Measurements from ENCODE around the gene OBP2A.
"Not testable (repeated sequence)": the region's sequence is repeated elsewhere in the genome, so short reads cannot be mapped to it uniquely, and the experiment has no call there.

The OBP2A gene

DNA sequence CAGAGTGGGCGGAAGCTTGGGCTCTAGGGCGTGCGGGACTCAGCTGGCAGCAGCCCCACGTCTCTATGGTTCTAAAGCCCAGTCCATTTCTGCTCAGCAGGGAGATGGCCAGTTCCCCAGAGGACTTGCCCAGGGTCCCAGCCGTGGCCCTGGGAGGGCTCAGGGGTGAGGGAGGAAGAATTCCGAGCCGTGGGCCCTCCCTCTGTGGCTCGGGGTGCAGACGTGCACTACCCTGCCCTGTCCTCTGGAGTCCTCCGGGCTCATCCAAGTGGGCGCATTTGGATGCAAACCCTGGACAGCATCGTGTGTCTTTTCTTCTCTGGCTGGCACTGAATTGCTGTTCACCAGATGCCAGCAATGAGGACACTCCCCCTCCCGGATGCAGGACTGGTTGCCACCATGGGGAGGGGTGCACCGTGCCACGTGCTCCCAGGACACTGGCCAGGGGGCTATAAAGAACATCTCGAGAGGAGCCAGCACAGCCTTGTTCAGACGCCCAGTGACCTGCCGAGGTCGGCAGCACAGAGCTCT lies at the start of gene OBP2A:
Gene OBP2A, plus strand, starts transcription at position 481 of the 531 bp plus-strand sequence. CDS start 55 bp downstream, outside the sequence.
- not testable (repeated sequence) for DNase-seq (ENCODE audit: low read depth in 2 of 2)

- no peak for DNase-seq (ENCODE audit: low read depth in 2 of 2)
These were observed 47.4 kb upstream of the OBP2A start for GRCh38 chr9:135498381-135499126.

DNA sequence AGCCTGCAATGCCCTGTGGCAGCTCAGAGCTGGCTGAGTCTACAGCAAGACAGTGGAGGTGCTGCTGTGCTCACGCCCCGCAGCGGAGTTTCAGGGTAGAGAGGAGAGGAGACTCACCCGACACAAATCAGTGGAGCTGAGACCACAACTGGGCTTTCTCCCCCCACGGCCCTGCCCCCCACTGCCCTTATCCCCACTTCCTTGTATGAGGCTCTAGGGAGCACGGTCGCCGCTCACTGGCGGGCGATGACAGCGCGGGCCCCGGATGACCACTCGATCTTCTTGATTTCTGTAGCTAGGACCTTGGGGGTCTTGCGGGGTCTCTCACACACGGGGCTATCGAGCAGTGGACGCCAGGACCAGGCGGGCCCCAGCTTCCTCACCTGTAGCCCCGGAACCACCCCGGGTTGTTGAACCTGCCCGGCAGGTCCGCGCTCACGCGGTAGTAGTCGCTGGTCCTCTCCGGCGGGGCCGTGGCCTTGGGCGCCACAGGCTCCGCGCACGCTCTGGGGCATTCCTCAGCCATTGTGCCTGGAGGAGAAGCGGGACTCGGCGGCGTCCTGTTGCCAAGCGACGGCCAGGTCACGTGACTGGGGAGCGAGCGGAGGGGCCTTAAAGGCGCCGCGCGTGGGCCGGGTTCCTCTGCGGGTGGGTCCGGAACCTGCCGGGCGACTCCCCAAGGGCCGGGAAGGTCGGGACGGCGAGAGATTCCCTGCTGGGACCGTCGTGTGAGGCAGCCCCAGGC lies 46.4 kb upstream of the OBP2A start:
- peak; percentile 82 to 83 for DNase-seq (ENCODE audit: low read depth in 2 of 2)

DNA sequence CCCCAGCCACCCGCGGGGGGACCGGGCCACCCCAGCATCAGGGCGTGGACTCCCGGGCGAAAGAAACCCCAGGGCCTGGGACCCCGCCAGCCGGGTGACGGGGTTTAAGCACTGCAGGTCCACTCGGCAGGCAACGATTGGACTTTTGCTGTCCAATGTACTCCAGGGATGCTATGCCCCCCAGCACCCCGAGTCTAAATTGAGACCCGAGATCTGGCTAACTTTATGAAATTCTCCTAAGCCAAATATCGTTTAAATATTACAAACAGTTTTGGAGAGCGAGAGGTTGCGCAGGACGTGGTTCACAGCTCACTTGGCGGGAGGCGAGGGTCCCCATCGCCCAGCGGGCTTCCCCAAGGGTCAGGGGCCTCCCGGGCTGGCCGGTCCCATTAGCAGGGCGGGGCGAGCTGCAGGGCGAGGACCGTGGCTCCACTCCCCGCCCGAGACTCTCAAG lies 45.8 kb upstream of the OBP2A start:
- DNase-seq (ENCODE audit: low read depth in 2 of 2): no peak

- peak; percentile 69 to 74 for DNase-seq (ENCODE audit: low read depth in 2 of 2)
These were observed 45.2 kb upstream of the OBP2A start, which contains the start of gene MRPS2 for GRCh38 chr9:135500525-135501260. Gene MRPS2, plus strand, starts transcription at chr9:135500682. Its CDS starts 29 bp downstream, at chr9:135500711.

GRCh38 chr9:135501261-135502167 lies 44.4 kb upstream of the OBP2A start:
- no peak for DNase-seq (ENCODE audit: low read depth in 2 of 2)

DNA sequence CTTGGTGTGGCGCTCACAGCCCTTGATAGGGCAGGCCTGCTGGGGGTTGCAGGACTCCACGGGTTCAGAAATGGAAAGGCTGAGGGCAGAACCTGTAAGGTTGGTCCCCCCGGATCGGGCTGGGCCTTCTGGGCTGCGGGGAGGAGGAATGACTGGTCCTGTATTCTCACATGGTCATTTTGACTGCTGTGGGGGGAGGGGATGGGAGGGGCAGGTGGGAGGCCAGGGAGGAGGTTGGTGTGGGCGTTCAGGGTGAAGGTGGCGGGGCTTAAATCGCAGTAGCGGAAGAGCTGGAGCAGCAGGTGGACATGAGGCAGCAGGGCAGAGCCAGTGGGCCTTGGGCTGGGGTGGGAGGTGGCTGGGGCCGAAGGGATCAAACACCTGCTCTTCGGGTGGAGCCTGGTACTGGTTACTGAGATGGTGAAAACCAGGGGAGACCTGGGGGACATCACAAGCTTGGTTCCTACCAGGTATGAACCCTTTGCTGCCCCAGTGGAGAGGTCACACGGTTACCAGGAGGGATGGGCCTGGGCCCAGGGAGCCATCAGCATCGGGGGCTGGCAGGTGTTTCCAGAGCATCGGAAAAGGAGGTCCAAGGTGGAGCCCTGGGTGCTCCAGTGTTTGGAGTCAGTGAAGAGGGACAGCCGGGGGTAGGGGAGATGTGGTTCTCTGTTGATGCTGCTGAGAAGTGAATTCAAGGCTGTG lies 43.6 kb upstream of the OBP2A start:
- DNase-seq (ENCODE audit: low read depth in 2 of 2): no peak

DNA sequence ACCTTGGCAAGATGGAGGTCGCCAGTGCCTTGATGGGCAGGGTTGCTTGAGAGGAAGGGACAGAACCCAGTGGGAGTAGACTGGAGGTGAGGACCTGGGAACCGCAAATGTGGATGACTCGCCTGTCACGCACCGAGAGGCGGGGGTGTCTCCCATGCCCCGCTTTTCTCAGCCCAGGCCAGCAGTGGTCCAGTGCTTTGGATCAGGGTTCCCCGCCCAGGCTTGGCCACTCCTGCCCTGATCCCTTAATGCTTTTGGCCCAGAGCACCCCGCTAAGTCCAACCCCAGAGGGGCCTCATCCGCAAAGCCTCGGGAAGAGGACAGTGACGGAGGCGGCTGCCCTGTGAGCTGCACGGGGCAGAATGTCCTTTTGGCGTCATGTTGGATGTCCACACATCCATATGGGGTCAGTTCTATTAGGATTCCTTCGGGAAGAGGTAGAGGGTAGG lies 43.0 kb upstream of the OBP2A start:
- no peak for DNase-seq (ENCODE audit: low read depth in 2 of 2)

DNA sequence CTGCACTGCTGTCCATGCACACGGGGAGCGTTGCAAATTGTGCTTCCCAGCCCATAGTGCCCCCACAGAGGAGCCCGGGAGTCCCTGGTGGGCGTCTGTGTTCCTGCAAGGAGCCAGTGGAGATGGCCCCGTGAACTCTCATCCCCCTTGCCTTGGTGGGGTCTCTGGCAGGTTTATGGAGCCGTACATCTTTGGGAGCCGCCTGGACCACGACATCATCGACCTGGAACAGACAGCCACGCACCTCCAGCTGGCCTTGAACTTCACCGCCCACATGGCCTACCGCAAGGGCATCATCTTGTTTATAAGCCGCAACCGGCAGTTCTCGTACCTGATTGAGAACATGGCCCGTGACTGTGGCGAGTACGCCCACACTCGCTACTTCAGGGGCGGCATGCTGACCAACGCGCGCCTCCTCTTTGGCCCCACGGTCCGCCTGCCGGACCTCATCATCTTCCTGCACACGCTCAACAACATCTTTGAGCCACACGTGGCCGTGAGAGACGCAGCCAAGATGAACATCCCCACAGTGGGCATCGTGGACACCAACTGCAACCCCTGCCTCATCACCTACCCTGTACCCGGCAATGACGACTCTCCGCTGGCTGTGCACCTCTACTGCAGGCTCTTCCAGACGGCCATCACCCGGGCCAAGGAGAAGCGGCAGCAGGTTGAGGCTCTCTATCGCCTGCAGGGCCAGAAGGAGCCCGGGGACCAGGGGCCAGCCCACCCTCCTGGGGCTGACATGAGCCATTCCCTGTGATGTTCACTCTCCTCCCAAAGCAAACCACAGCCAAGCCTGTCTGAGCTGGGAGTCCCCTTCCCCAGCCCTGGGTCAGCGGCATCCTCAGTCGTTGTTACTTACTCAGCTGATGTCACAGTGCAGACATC lies 42.3 kb upstream of the OBP2A start:
- DNase-seq (ENCODE audit: low read depth in 2 of 2): no peak

DNA sequence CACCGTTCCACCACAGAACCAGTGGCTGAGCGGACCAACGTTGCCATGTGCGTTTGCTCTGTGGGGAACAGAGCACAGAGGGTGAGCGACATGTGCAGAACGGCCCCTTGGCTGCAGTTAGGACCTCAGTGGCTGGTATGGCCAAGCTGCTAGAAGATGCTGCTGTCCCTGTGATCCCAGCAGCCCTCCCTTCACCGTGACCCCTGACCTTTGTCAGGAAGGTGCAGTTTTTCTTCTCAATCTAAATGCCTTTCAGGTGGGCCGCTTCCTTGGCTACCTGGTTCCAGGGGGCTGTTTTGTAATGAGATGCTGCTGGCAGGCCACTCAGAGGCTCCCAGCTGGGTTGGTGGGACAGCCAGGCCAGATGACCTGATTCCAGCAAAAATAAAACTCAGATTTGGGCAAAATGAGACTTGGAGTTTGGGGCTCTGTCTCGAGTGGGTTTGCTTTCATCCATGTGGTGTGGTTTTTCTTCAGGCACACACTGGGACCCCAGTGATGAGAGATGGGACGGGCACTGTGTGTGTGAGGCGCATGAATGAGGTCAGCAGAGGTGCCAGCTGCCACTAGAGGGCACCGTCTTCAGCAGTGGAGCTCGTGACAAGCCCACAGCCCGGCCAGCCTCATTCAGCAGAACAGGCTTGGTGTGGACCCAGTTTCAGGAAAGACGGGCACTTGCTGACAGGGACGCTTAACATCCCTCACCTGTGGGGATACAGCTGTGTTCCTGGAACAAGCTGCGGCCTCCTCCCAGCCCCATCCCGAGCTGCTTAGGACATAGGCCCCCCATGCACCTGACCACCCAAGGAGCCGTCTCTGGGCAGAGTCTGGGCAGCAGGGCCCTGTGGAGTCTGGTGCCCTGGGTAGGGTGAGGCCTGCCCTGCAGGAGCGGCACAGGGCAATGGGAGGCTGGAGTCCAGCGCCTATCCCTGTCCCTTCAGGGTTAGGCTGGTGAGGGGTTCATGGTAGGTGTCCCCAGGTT lies 41.4 kb upstream of the OBP2A start:
- DNase-seq (ENCODE audit: low read depth in 2 of 2): no peak

GRCh38 chr9:135505406-135506187 lies 40.3 kb upstream of the OBP2A start:
- DNase-seq (ENCODE audit: low read depth in 2 of 2): no peak

DNA sequence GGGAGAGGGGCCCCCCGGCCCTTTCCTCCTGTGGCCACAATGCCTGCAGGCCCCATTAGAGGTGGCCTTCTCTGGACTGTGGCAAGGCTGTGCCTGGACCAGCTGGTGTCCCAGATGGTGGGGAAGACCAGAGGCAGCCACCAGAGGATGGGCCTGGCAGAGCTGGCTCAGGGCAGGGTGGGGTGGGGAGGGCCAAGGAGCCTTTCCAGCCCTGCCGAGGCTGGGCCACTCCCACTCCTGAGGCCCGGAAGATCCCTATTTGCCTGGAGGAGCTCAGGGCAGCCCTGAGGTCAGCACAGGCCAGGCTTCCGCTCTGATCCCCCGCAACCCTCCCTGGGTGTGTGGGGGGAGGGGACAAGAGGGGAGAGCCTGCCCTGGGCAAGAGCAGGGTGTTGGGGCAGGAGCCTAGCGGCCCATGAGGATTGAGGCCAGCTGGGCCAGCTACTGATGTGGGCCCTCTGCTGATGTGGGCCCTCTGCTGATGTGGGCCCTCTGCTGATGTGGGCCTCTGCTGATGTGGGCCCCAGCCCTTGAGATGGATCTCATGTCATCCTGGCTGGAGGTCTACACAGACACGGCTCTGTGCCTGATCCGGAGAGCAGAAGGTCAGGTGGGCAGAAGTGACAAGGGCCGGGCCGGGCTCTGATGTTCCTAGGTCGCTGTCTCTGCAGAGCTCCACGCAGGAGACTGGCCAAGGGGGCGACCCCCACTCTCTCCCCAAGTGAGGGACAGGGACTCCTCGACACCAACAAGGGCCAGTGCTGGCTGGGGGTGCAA lies 39.4 kb upstream of the OBP2A start:
- no peak for DNase-seq (ENCODE audit: low read depth in 2 of 2)

DNA sequence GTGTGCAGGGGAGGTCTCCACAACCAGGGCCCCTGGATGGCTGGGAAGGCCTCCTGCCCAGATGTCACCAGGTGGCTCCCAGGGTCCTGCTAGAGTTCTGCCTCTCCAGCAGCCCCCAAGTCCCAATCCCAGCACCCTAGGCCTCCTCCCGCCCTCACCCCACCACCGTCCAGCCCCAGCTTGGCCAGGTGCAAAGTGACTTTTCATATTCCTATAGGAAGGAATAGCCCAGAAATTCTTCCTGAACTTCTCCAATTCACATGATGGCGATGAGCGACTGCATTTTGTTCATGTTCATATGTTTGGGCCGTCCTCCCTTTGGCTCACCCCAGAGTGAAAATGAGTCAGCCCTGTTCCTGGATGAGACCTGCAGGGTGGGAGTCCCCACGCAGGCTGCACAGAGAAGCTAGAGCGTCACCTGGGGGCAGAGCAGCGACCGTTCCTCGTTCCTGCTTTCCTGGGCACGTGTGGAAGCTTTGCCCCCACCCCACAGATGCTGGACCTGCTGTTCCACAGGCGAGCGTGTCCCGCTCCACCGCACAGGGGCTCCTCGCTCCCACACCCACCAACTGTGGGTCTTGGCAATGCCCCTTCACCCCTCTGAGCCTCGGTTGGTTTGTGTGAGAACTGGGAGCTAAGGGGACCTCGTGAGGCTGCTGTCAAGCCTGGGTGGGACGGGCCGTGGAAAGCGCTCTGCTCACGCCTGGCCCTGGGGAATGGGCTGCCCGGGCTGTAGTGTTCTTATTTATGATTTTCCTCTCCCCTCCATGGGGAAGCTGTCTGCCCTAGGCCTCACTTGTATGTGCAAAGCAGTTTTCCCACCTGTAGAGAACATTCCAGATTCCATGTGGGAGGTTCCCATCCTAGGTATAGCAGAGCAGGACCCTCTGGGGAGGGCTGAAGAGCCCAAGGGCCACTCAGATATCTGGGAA lies 38.6 kb upstream of the OBP2A start:
- DNase-seq (ENCODE audit: low read depth in 2 of 2): no peak

DNA sequence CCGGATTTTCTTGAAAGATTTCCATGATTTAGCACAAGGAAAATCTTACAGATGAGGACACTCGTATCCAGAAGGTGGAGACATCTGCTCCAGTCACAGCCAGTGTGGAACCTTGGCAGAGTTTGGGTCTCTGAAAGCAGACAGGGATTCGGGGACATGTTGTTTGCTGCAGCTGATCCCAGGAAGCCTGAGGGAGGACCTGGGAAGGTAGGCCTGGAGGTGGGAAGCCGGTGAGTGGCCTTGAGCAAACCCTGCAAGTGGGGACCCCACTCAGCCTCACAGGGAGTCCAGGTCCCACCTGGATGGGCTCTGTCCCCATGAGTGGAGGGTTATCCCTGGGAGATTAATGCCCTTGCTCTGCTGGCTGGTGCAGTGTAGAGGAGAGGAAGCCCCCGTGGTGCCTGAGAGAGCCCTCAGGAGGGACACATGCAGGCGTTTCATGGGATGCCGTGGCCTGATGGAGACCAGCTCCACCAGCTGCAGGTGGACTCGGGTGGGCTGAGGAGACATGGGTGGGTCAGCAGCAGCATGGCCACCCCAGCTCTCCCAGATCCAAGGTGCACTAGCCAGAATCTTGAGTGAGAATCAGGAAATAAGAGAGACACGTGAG lies 37.6 kb upstream of the OBP2A start:
- no peak for DNase-seq (ENCODE audit: low read depth in 2 of 2)

DNA sequence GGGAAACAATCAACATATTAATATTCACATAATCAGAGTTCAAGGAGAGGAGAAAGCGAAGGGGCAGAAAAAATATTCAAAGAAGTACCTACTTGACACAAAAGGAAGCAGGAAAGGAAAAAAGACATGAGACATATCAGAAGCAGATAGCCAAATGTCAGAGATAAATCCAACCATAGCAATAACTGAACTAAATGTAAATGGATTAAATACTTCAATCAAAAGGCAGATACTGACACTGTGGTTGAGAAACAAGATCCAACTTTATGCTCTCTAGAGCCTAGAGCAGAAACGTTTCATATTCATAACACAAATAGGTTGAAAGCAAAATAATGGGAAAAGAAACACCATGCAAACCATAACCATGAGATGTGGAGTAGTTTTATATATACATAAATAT lies 36.5 kb upstream of the OBP2A start:
- DNase-seq (ENCODE audit: low read depth in 2 of 2): no peak
